Measurements from ENCODE around the gene LCN12.

DNA sequence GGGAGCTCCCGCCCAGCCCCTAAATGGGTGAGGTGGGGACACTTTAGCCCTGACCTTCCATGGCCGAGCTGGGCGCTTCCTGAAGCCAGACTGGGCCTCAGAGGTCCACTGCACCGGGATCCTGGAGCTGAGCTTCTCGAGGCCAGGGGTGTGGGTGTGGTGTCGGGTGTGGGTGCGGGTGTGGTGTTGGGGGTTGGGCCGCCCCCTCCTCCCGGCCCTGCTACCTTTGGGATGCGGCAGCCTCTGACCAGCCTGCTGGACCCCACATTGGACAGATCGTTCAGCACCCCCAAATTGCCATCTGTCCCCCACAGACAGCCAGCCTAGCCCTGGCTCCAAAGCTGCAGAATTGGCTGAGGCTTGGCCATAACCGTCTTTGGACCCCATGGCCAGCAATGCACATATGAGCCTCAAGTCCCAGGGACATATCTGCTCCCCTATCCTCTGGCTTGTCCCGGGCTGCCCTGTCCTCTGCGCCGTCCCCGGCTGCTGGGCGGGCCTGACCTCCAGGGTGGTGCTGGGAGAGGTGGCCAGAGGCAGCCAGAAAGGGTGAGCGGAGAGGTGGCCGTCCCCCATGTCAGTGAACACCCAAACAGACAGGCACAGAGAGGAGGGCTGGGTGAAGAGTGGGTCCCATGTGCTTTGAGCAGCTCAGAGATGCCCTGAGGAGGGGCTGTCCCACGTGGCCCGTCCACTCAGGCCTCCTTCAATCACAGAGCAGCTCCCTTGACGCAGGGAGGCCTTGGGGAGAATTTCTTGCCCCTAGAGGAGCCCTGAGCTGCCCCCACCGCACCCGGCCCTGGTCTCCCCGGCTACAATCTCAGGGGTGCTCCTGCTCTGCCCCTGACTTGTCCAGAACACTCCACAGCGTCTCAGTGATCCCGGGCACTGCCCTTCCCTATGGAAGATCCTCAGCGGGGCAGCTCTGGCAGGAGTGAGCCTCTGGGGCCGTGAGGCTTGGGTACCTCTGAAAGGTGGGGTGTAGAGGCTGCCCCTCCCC lies 21.8 kb downstream of the LCN12 start:
- TF ChIP-seq, protein P1, sequence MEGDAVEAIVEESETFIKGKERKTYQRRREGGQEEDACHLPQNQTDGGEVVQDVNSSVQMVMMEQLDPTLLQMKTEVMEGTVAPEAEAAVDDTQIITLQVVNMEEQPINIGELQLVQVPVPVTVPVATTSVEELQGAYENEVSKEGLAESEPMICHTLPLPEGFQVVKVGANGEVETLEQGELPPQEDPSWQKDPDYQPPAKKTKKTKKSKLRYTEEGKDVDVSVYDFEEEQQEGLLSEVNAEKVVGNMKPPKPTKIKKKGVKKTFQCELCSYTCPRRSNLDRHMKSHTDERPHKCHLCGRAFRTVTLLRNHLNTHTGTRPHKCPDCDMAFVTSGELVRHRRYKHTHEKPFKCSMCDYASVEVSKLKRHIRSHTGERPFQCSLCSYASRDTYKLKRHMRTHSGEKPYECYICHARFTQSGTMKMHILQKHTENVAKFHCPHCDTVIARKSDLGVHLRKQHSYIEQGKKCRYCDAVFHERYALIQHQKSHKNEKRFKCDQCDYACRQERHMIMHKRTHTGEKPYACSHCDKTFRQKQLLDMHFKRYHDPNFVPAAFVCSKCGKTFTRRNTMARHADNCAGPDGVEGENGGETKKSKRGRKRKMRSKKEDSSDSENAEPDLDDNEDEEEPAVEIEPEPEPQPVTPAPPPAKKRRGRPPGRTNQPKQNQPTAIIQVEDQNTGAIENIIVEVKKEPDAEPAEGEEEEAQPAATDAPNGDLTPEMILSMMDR (IDR thresholded peaks at IDR 0.05; ENCODE audit: insufficient read depth, low read length), result no peak
- TF ChIP-seq GABPA (IDR thresholded peaks at IDR 0.05; ENCODE audit: low read depth) (no peak), POLR2AphosphoS5 (IDR thresholded peaks at IDR 0.05; ENCODE audit: low read depth) (no peak), SPI1 (IDR thresholded peaks at IDR 0.05; ENCODE audit: borderline replicate concordance, low read depth) (no peak)
- TF ChIP-seq, protein P2, sequence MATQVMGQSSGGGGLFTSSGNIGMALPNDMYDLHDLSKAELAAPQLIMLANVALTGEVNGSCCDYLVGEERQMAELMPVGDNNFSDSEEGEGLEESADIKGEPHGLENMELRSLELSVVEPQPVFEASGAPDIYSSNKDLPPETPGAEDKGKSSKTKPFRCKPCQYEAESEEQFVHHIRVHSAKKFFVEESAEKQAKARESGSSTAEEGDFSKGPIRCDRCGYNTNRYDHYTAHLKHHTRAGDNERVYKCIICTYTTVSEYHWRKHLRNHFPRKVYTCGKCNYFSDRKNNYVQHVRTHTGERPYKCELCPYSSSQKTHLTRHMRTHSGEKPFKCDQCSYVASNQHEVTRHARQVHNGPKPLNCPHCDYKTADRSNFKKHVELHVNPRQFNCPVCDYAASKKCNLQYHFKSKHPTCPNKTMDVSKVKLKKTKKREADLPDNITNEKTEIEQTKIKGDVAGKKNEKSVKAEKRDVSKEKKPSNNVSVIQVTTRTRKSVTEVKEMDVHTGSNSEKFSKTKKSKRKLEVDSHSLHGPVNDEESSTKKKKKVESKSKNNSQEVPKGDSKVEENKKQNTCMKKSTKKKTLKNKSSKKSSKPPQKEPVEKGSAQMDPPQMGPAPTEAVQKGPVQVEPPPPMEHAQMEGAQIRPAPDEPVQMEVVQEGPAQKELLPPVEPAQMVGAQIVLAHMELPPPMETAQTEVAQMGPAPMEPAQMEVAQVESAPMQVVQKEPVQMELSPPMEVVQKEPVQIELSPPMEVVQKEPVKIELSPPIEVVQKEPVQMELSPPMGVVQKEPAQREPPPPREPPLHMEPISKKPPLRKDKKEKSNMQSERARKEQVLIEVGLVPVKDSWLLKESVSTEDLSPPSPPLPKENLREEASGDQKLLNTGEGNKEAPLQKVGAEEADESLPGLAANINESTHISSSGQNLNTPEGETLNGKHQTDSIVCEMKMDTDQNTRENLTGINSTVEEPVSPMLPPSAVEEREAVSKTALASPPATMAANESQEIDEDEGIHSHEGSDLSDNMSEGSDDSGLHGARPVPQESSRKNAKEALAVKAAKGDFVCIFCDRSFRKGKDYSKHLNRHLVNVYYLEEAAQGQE (IDR thresholded peaks at IDR 0.05; ENCODE audit: insufficient replicate concordance, low read depth), result no peak

All from HL-60 (cell line).